HG02763 (cell line): ENCODE results near the gene GNG4.
"Not testable (repeated sequence)": the region's sequence is repeated elsewhere in the genome, so short reads cannot be mapped to it uniquely, and the experiment has no call there.

Source experiments
- ATAC-seq: cut with Tn5 transposase; IDR thresholded peaks from one replicate; pipeline ENCODE4 v1.9.1; 2021; ENCODE audit warnings: mild to moderate bottlenecking, moderate library complexity; ENCODE audit not compliant: unreplicated experiment

GNG4 gene

DNA sequence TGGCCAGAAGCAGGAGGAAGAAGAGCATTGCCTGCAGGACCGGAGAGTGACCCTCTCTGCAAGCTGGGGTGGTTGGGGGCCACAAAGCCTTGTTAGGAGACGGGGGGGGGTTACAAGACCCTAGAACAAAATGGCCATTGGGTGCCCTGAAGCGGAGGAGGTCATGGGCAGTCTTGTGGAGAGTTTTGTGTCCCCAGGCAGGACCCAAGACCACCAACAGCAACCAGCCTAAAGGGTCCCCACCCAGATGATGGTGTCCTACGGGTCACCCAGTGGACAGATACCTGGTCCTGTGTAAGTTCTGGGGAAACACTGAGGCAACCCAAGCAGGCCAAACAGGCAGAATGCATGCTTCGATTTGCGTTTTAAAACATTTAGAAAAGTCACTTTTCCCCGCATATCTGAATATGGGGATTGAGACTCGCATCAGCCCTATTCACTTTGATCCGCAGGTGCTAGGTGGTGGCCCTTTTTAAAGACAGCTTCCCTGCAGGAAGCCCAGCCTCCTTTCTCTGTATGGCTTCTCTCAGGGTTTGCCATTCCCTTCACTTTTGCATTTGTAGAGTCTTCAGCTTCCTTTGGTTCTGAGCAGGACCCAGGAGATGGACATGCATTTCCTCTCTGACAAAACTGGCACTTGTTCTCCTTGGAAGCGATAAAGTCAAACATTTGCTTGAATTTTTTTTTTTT lies 21.1 kb downstream of the GNG4 start:
- no peak for ATAC-seq

DNA sequence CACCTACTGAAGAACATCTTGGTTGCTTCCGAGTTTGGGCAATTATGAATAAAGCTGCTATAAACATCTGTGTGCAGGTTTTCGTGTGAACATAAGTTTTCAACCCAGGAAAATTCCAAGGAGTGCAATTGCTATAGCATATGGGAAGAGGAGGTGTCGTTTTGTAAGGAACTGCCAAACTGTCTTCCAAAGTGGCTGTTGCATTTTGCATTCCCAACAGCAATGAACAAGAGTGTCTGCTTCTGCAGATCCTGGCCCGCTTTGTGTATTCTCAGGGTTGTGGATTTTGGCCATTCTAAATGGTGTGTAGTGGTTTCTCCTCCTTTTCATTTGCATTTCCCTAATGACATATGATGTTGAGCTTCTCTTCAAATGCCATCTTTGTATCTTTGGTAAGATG lies 23.8 kb downstream of the GNG4 start:
- no peak for ATAC-seq

DNA sequence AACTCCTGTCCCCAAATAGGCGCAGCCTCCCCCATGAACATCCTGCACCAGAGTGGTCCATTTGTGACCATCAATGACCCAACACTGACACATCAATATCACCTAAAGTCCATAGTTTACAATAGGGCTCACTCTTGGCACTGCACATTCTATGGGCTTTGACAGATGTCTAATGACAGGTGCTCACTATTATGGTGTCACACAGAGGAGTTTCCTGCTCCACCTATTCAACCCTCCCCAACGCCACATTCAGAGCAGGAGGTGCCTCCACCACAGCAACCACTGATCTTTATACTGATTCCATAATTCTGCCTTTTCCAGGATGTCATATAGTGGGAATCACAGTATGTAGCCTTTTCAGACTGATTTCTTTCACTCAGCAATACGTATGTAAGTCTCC lies 24.2 kb downstream of the GNG4 start:
- ATAC-seq, result no peak

DNA sequence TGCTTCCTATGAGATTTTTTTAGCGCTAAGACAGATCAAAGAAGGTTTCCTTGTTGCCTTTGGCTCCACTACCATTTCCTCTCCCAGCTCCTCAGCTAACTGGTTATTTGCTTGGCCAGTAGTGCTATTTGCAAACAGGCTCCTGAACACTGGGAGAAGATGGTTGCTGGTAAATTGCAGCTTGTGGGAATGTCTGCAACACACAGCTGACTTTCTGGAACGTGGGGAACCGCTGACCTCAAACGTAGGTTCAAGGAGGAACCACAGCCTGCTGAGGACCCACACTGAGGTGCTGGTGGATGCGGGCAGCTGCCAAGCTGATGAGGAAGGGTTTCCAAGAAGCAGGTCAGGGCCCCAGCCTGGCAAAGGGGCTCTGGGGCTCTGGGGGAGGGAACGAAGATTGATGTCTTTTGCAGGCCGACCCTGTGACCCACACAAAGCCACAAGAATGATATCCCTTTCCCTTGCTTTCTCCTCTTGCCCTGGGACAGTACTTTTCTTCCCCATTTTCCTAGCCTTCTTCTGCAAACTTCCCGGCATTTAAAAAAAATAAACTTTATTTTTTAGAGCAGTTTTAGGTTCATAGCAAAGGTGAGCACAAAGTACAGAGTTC lies 24.8 kb downstream of the GNG4 start:
- no peak for ATAC-seq

DNA sequence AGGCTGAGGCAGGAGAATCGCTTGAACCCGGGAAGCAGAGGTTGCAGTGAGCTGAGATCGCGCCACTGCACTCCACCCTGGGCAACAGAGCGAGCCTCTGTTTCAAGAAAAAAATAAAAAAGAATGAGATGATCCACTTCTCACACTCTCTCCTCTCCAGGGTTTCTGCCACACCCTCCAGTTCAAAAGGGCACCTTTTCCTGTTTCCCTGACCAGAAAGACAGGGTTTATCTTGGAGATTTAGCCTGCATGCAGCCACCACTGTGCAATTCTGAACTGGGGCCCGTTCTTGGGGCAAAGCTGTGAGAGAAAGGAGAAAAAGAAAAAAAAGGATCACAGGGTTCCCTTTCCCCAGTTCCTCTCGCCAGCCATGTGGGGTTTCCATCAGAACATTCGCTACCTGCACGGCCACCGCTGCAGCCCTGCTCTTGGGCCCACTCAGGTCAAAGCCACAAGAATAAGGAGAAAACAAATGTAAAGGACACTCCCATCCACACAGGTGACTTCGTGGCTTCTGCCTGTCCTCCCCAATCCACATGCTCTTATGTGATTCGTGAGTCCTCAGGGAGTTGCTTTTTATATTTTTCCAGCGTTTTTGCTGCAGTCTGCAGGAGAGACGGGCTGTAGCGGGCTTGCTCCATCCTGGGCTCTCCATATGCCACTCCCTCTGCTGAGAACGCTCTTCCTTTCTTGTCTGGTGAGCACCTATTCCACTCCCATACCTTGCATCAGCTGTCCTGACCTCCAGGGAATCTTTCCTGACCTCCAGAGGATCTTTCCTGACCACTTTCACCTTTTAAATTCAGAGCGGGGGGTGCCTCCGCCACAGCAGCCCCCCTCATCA lies 26.4 kb downstream of the GNG4 start:
- ATAC-seq, result no peak

DNA sequence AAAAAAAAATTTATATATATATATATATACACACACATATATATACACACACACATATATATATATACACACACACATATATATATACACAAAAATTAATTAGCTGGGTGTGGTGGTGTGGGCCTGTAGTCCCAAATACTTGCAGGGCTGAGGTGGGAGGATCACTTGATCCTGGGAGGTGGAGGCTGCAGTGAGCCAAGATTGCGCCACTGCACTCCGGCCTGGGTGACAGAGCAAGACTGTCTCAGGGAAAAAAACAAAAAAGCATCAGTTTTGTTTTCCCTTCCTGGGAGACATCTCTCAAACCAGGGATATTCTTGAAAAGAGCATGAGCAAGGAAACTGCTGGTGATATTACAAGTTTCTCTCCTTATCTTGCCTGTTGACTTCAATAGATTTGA lies 30.4 kb downstream of the GNG4 start:
- ATAC-seq, result not testable (repeated sequence)

DNA sequence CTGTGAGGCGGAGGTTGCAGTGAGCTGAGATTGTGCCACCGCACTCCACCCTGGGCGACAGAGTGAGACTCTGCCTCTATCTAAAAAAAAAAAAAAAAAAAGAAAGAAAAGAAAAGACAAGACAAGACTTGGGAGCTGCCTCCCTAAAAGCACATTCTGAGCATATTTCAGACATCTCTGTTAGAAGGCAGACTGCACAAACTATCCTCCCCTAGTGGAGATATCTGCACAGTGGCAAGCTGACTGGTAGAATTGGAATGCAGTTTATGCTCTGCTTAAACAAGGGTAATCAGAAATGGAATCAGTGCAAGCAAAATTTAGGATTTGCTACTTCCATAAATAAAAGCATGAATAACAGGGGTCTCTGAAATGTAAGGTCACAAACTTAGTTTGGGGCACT lies 31.8 kb downstream of the GNG4 start:
- ATAC-seq, result no peak

DNA sequence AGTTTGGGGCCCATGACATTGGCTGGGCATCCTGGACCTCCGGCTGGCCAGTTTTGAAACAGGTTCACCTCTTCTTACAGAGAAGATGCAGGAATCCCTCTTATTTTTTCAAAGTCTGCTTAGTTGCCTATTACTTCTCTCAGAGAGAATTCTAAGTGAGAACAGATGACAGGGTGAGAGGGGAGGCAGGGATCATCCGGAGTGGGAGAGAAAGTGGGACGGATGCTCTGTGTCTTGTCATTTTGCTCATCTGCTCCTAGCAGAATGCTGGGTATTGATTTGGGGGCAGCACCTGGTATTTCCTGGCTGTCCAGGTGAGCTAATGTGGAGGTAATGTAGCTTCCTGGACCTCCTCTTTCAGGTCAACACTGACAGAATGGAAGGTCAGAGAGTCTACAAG lies 32.4 kb downstream of the GNG4 start:
- no peak for ATAC-seq

DNA sequence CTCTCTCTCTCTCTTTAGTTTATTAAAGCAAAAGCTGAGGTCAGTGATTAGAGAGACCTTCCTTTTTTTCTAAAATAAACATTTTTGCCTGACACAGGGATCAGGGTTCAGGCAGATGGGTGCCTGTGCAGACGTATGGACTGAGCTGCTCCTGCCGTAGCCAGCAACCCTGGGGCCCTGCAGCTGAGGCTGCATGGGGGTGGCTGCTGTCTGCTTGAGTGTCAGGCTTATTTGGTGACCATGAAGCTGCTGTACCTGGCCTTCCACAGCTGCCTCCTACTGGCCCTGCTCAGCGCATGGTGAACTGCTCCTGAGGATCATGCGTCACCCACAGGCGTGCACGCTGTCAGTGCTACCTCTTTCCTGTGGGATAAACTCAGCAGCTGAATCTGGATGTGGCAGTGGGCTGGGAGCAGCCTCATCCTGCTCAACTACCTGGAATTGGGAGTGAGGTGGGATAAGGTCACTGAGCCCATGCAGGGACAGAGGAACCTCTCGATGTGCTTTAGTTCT lies 35.1 kb downstream of the GNG4 start:
- no peak for ATAC-seq

DNA sequence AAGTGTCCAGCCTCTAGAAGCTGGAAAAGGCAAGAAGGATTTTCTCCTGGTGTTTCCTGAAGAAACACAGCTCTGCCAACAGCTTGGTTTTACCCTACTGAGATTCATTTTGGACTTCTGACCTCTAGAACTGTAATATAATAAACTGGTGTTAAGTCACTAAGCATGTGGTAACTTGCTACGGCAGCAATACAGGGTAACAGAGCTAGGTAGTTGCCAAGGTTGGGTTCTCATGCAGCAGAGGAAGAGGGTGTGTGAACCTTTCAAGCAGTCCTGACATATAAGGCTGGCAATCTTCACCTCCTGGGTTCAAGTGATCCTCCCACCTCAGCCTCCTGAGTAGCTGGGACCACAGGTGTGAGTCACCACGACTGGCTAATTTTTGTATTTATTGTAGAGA lies 36.0 kb downstream of the GNG4 start:
- ATAC-seq, result no peak

DNA sequence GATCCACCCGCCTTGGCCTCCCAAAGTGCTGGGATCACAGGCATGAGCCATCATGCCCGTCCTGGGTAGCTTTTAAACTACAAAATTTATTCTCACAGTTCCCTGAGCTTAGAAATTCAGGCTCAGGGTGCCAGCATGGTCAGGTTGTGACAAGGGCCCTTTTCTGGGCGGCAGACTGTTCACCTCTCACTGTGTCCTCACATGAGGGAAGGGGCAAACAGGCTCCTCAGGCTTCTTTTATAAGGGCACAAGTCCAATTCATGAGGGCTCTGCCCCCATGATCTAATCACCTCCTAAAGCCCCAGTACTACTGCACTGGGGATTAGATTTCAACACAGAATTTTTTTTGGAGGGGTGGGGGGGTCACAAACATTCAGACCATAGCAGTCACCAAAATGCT lies 36.8 kb downstream of the GNG4 start:
- ATAC-seq, result no peak

DNA sequence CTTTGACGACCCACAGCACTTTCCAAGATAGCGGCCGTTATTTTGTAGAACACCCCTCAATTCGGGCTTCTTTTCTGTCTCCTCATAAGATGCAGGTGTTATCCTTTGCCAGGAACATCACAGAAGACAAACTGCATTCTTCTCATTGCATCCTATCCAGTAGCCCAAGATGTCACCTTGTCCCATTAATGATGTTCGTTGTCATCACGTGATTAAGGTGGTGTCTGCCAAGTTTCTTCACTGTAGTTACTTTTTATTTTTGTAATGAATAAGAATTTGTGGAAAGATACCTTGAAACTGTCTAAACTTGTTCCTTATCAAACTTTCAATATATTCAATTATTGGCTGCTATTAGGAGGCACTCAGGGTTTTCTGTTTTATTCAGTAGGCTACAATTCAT lies 39.4 kb downstream of the GNG4 start:
- ATAC-seq, result no peak

DNA sequence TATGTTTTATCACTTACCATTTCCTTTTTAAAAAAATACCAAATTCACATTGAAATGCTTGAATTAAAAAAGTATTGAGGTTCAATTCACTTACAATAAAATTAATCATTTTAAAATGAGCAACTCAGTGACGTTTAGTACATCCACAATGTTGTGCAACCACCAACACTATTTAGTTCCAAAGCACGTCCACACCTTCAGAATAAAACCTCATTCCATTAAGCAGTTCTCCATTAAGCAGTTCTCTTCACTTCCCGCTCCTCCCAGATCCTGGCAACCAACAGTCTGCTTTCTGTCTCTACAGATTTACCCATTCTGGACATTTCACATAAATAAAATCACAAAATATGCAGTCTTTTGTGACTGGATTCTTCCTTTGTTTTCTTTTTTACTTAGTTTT lies 41.3 kb downstream of the GNG4 start:
- ATAC-seq, result no peak

DNA sequence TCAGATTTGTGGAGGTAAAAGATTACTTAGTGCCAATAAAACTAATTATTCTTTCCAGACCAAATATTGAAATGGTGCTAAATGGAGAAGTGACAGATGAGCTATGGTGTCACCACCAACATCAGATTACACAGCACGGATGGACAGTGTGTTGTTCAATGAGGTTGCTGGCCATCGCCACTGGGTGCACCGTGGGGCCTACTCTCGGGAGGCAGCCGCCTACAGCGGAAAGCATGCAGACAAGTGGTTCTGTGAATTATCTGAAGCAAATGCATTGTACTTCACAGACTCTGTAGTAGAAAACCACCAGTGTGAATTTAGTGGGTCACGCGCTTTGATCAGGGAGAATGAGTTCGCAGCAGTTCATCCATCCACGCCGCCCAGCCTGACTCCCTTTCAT lies 42.3 kb downstream of the GNG4 start:
- ATAC-seq, result no peak

DNA sequence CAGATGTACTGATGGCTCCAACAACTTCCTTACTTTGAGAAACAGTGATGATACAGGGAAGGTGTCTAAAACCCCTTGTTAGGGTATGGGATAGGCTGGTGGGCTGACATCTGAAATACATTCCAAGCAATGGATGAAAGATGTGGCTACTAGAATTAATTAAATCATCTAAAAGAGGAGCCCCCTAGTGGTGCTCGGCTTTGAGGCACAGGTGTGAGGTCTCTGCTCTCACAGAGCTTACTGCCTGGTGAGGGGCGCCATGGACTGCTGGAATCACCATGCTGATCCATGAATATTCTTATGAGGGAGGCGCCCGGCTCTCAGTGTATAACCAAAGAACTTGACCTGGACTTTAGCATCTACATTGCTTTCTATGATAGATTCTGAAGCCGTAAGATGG lies 48.5 kb downstream of the GNG4 start:
- no peak for ATAC-seq

DNA sequence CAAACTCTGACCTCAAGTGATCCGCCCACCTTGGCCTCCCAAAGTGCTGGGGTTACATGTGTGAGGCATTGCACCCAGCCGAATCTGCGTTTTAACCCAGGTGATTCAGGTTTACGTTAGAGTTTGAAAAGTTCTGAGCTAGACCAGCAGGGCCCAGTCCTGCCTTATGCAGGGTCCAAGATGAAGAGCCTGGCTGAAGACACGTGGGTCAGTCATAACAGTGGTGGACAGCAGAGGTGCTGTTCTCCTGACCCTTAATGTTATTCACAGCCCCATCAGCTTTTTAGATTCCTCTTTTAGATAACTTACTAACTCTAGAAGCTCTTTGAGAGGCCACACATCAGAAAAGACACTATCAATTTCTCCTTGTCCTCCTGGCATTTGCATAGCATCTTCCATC lies 50.0 kb downstream of the GNG4 start:
- no peak for ATAC-seq

DNA sequence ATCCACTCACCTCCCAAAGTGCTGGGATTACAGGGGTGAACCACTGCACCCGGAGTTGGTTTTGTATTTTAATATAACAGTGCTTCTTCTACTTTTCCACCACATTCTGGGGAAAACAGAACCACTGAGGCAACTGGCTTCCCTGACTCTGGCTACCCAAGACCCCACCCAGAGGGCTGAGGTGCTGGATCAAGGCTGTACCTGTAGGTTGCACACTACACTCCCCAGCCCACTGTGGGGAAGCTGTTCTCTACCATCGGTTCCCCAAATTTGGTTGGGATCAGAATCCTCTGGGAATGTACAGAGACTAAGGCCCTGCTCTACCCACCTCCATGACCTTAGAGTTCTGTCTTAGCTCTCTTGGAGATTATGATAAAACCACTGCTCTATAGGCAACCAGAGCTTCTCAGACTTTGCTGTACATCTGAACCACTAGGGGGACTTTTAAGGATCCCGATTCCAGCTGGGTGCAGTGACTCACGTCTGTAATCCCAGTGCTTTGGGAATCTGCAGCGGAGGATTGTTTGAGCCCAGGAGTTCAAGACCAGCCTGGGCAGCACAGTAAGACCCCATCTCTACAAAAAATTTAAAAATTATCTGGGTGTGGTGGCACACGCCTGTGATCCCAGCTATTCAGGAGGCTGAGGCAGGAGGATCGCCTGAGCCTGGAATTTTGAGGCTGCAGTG lies 51.6 kb downstream of the GNG4 start:
- ATAC-seq, result no peak

DNA sequence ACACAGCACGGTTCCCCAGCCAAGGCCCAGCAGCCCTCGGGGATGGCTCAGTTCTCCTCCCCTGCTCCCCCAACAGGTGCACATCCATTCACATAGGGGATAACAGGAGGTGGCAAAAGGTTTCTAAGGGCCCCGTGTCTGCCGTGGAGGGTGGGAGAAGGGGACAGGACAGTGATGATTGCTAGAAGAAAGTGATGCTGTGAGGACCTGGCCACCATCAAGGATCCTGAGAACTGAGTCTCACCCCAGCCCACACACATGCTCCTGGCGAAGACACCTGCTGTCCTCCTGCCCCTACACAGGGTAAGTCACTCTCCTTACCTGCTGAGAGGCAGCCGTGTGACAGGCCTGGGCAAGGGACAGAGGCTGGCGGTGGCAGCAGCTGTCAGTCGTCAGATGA lies 54.5 kb downstream of the GNG4 start:
- ATAC-seq, result no peak

DNA sequence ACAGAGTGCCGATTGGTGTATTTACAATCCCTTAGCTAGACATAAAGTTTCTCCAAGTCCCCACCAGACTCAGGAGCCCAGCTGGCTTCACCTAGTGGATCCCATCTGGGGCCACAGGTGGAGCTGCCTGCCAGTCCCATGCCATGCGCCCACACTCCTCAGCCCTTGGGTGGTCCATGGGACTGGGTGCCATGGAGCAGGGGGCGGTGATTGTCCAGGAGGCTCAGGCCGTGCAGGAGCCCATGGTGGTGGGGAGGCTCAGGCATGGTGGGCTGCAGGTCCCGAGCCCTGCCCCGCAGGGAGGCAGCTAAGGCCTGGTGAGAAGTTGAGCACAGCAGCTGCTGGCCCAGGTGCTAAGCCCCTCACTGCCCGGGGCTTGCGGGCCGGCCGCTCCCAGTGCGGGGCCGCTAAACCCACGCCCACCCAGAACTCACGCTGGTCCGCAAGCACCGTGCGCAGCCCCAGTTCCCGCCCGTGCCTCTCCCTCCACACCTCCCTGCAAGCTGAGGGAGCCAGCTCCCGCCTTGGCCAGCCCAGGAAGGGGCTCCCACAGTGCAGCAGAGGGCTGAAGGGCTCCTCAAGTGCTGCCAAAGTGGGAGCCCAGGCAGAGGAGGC lies 55.2 kb downstream of the GNG4 start:
- ATAC-seq, result not testable (repeated sequence)

DNA sequence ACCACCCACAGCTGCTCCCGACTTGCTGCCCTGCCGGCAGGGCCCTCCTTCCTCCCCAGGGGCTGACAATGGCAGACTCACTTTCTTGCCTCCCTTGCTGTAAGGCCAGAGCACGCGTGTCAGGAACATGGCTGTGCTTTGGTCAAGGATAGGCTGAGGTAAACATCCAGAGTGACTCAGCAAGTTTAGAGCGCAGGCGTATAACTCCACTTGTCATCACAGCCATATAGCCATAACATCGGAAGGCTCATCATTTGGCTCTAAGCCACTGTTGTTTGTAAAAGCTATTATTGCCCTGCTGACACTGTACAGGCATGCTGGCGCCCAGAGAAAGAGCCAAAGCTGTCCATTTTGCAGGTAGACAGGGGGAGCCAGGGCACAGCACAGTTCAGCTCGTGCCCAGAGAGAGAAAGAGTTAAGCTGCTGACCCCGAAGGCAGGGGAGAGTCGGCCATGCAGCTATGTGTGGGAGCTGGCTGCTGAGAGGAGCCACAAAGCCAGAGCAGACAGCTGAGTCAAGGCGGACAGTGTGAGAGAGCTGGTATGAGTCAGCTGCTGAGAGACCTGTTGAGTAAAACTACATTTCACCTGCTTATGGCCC lies 60.6 kb downstream of the GNG4 start:
- ATAC-seq, result no peak

DNA sequence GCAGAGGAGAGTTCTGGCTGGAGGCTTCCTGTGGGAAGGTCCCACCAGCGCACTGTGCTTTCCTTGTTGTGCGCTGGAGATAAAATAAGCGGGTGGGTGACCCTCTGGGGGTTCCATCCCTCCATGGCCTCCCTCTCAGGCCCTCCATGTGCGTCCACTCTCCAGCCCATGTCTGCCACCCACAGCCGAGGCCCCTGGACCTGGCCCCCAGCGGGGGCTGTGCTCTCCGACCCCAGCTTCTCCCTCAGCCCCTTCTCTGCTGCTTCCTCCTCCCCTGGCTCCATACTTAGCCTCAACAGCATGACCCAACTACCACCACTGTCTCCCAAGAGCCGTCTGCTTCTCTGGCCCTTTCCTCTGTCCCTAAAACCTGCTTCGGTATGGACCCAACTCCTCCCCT lies 61.4 kb downstream of the GNG4 start:
- no peak for ATAC-seq
